C4-2B (cell line): Measurements from ENCODE around the gene CYTL1.

Experiments used
- H3K27ac ChIP-seq: fragments of 450-650 bp; 2 replicates; pipeline ENCODE4 v1.5.1; 2017
- CTCF ChIP-seq: fragments of 450-650 bp; conservative IDR thresholded peaks from 2 replicates; pipeline ENCODE4 v1.5.1; 2017; ENCODE audit warnings: mild to moderate bottlenecking
- ZFX ChIP-seq: fragments of 450-650 bp; IDR thresholded peaks from 2 replicates; pipeline ENCODE4 v1.6.1; 2017

The CYTL1 gene

GRCh38 chr4:4981427-4981826, 37.8 kb downstream of the CYTL1 start:
- no peak overlapping the region for H3K27ac ChIP-seq
- TF ChIP-seq CTCF = no peak
- no peak for TF ChIP-seq ZFX

- TF ChIP-seq CTCF (no peak), ZFX (no peak)
- H3K27ac ChIP-seq = no peak overlapping the region
These were observed 38.5 kb downstream of the CYTL1 start for GRCh38 chr4:4980621-4981230.

- H3K27ac ChIP-seq = no peak overlapping the region
- no peak for TF ChIP-seq CTCF
- no peak for TF ChIP-seq ZFX
These were observed 39.3 kb downstream of the CYTL1 start for GRCh38 chr4:4979971-4980370.

- H3K27ac ChIP-seq = no peak overlapping the region
- TF ChIP-seq CTCF = no peak
- TF ChIP-seq ZFX = no peak
These were observed 44.5 kb downstream of the CYTL1 start for GRCh38 chr4:4974727-4975126.

- no peak overlapping the region for H3K27ac ChIP-seq
- no peak for TF ChIP-seq ZFX
- no peak for TF ChIP-seq CTCF
These were observed 47.5 kb downstream of the CYTL1 start for GRCh38 chr4:4971796-4972195.

GRCh38 chr4:4969298-4969697, 50.0 kb downstream of the CYTL1 start:
- H3K27ac ChIP-seq = no peak overlapping the region
- no peak for TF ChIP-seq ZFX
- no peak for TF ChIP-seq CTCF

GRCh38 chr4:4968161-4968725, 51.0 kb downstream of the CYTL1 start:
- no peak for TF ChIP-seq CTCF
- no peak for TF ChIP-seq ZFX
- H3K27ac ChIP-seq = no peak overlapping the region
